ENCODE results near the gene GNGT1. TPM values are rescaled to one million over a fixed set of nuclear protein-coding genes. Genes with fewer than 3 reads are reported as not detected.

Gene GNGT1
- total and polyA plus RNA-seq, 2 of the 13 experiments (the other 11 are each of a cell fraction or from before 2014, with no cell fraction given): not detected

DNA sequence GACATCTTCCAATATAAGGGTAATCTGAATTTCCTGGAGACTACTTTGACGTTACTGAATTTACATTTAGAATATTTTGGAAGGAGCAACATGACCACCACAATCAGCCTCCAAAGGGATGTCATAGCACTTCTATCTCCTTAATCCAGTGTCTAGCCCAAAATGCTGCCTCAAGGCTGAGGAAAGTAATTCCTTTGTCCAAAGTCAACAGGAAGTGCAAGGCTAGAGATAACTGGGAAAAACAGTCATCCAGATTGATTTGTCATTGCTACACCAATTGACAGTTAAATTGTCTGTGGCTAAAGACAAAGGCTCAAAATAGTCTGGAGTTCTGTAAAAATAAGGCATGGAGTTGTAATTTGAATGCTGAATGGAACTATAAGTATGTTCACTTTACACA is 11.9 kb upstream of the GNGT1 start (continued):
- TF ChIP-seq, protein P1, sequence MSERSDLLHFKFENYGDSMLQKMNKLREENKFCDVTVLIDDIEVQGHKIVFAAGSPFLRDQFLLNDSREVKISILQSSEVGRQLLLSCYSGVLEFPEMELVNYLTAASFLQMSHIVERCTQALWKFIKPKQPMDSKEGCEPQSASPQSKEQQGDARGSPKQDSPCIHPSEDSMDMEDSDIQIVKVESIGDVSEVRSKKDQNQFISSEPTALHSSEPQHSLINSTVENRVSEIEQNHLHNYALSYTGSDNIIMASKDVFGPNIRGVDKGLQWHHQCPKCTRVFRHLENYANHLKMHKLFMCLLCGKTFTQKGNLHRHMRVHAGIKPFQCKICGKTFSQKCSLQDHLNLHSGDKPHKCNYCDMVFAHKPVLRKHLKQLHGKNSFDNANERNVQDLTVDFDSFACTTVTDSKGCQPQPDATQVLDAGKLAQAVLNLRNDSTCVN (CRISPR knock-in tag; IDR thresholded peaks at IDR 0.05; ENCODE audit: borderline replicate concordance): no peak

DNA sequence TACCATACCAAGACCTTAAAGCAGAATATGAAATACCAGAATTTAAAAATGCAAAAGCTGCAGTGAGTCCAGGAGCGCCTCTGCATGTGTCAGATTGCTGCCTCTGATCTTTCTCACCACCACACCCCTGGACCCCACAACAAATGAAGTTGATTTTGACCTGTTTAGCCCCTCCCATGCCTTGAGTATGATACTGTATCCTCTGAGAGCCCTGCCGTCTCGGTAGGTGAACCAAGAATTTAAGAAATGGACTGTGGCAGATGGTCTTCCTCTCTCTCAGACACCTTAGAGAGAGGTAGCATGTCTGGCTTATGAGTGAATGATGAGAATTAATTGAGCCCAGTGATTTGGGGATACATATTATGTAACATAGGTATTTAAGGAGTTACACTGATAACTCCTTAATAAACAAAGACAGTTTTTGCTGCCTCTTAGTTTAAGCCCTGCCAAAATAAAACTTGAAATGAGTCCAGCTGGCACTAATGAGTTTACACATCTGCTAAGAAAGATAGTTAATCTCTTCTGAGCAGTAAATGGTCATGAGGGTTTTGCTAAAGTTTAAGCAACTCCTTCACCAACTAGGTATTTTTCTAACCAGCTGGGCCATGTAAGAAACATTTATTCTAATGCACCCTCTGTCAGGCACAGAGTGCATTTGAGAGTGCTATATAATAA is 11.3 kb upstream of the GNGT1 start:
- Histone ChIP-seq H3K9ac (ENCODE audit: insufficient read depth, low read depth, low read length) (no peak overlapping the region), H3K4me3 (replicated peaks in 1 of 3; ENCODE audit: insufficient read depth in 1 of 3, low read depth in 2 of 3, low read length in 3 of 3) (no peak overlapping the region), H3K4me2 (ENCODE audit: low read depth, low read length) (no peak overlapping the region), H3K27me3 (ENCODE audit: control insufficient read depth in 1 of 2, insufficient read depth in 2 of 2, low read length in 2 of 2) (peaks cover 4 to 11% of the 10 kb centered on the region in 2 experiments; a peak in 2 of 5 replicates), H3K4me1 (ENCODE audit: insufficient read depth, low read length) (0 out of 2 replicates have a peak, but pooled peaks cover 3% of the 10 kb centered on the region), H3K9me3 (ENCODE audit: low read length) (no peaks in the 10 kb centered on the region), H3K27ac (ENCODE audit: extremely low read length, insufficient read depth, low read length) (no peak overlapping the region), H4K20me1 (ENCODE audit: insufficient read depth, low read length) (no peaks in the 10 kb centered on the region), H3K36me3 (replicated peaks in 1 of 2; ENCODE audit: control insufficient read depth in 1 of 2, insufficient read depth in 2 of 2, low read length in 2 of 2) (no peaks in the 10 kb centered on the region), H3K79me2 (ENCODE audit: insufficient read depth, low read length) (no peaks in the 10 kb centered on the region), H2AFZ (ENCODE audit: low read length) (no peak overlapping the region)
- ChIA-PET CTCF (ENCODE audit: low intra/inter-chr PET ratio, low total read pairs) (no interaction called here), POLR2A (no interaction called here)
- whole genome bisulfite sequencing (ENCODE audit: low lambda C conversion rate): 0% methylated on average over 3 of the region's 3 CpGs
- no TSS peak for BruUV-seq (replicated peaks)
- in situ Hi-C loops (cut with HindIII; ENCODE audit: extremely low pct_ligation_motif_present, low pct_unique_long_range_greater_than_20kb): no loop called here
- intact Hi-C loops (cut with micrococcal nuclease; ENCODE audit: unreplicated experiment): no loop called here
- DNase-seq (ENCODE audit: low spot score) (no peak), FAIRE-seq (no peak), ATAC-seq (no peak)
- TF ChIP-seq ZKSCAN8 (CRISPR knock-in tag; IDR thresholded peaks at IDR 0.05; ENCODE audit: borderline replicate concordance) (no peak), ZNF44 (CRISPR knock-in tag; IDR thresholded peaks at IDR 0.05) (no peak), ZSCAN31 (CRISPR knock-in tag; IDR thresholded peaks at IDR 0.05; ENCODE audit: low read depth) (no peak), JARID2 (CRISPR knock-in tag; IDR thresholded peaks at IDR 0.05; ENCODE audit: insufficient replicate concordance) (no peak), MYNN (CRISPR knock-in tag; IDR thresholded peaks at IDR 0.05; ENCODE audit: low read depth) (no peak), SIX1 (CRISPR knock-in tag; IDR thresholded peaks at IDR 0.05; ENCODE audit: borderline replicate concordance) (no peak), ZNF782 (CRISPR knock-in tag; IDR thresholded peaks at IDR 0.05; ENCODE audit: borderline replicate concordance) (no peak), U2AF2 (IDR thresholded peaks at IDR 0.05; ENCODE audit: low read depth, low read length) (no peak), HMGA1 (CRISPR knock-in tag; conservative IDR thresholded peaks at IDR 0.05) (no peak), HDAC1 (CRISPR knock-in tag; IDR thresholded peaks at IDR 0.05) (no peak), HNRNPH1 (optimal IDR thresholded peaks at IDR 0.05; ENCODE audit: low read depth, low read length) (no peak)
- TF ChIP-seq, protein P2, sequence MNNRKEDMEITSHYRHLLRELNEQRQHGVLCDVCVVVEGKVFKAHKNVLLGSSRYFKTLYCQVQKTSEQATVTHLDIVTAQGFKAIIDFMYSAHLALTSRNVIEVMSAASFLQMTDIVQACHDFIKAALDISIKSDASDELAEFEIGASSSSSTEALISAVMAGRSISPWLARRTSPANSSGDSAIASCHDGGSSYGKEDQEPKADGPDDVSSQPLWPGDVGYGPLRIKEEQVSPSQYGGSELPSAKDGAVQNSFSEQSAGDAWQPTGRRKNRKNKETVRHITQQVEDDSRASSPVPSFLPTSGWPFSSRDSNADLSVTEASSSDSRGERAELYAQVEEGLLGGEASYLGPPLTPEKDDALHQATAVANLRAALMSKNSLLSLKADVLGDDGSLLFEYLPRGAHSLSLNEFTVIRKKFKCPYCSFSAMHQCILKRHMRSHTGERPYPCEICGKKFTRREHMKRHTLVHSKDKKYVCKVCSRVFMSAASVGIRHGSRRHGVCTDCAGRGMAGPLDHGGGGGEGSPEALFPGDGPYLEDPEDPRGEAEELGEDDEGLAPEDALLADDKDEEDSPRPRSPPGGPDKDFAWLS (CRISPR knock-in tag; IDR thresholded peaks at IDR 0.05; ENCODE audit: borderline replicate concordance): no peak
- TF ChIP-seq, protein P3, sequence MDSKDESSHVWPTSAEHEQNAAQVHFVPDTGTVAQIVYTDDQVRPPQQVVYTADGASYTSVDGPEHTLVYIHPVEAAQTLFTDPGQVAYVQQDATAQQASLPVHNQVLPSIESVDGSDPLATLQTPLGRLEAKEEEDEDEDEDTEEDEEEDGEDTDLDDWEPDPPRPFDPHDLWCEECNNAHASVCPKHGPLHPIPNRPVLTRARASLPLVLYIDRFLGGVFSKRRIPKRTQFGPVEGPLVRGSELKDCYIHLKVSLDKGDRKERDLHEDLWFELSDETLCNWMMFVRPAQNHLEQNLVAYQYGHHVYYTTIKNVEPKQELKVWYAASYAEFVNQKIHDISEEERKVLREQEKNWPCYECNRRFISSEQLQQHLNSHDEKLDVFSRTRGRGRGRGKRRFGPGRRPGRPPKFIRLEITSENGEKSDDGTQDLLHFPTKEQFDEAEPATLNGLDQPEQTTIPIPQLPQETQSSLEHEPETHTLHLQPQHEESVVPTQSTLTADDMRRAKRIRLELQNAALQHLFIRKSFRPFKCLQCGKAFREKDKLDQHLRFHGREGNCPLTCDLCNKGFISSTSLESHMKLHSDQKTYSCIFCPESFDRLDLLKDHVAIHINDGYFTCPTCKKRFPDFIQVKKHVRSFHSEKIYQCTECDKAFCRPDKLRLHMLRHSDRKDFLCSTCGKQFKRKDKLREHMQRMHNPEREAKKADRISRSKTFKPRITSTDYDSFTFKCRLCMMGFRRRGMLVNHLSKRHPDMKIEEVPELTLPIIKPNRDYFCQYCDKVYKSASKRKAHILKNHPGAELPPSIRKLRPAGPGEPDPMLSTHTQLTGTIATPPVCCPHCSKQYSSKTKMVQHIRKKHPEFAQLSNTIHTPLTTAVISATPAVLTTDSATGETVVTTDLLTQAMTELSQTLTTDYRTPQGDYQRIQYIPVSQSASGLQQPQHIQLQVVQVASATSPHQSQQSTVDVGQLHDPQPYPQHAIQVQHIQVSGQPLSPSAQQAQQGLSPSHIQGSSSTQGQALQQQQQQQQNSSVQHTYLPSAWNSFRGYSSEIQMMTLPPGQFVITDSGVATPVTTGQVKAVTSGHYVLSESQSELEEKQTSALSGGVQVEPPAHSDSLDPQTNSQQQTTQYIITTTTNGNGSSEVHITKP (CRISPR knock-in tag; IDR thresholded peaks at IDR 0.05; ENCODE audit: low read depth): no peak

Data from HepG2 (cell line).